IMR-90 (cell line): ENCODE measurements around the gene DOHH. TPM values are rescaled to one million over a fixed set of nuclear protein-coding genes. Genes with fewer than 3 reads are reported as not detected.

Experiments used
- ATAC-seq: fragments of 200-7000 bp; cut with Tn5 transposase; 2 replicates; pipeline ENCODE4 v1.9.1; 2020; ENCODE audit warnings: low read depth, mild to moderate bottlenecking, moderate library complexity
- BruUV-seq: library from RNA; stranded (reverse); fragments of 400-500 nt; replicated peaks from 2 replicates; lab custom pipeline; 2021; lab: Mats Ljungman, UMichigan
- CTCF ChIA-PET: fragments of 300-600 bp; formaldehyde crosslinking; extraction: SDS; loops from one replicate; lab custom pipeline; 2021; ENCODE audit warnings: antibody characterized with exemption; lab: Yijun Ruan, JAX
- POLR2A ChIA-PET: fragments of 300-600 bp; sonication (Branson Sonifier 250); formaldehyde crosslinking; loops from one replicate; lab custom pipeline; 2022; ENCODE audit warnings: antibody characterized with exemption; ENCODE audit not compliant: unreplicated experiment; lab: Charles Lee
- DNase-seq: peaks from one replicate; pipeline ENCODE4 v3.0.0; 2013
- H2AFZ ChIP-seq: replicated peaks from 2 replicates; pipeline ENCODE3; 2013; ENCODE audit warnings: low read length, mild to moderate bottlenecking; ENCODE audit not compliant: poor library complexity
- H2AK5ac ChIP-seq: 2 replicates; pipeline ENCODE4 v1.6.1; 2013; ENCODE audit warnings: low read depth, low read length, inconsistent platforms
- H2AK9ac ChIP-seq: replicated peaks from 2 replicates; pipeline ENCODE3; 2013; ENCODE audit warnings: mild to moderate bottlenecking, low read depth, low read length, moderate library complexity; ENCODE audit not compliant: poor library complexity
- H2BK120ac ChIP-seq: 2 replicates; pipeline ENCODE4 v1.6.1; 2013; ENCODE audit warnings: low read depth, low read length, inconsistent platforms
- H2BK15ac ChIP-seq: 3 replicates; pipeline ENCODE4 v1.6.1; 2013; ENCODE audit warnings: low read depth, low read length, inconsistent platforms
- H2BK20ac ChIP-seq: 2 replicates; pipeline ENCODE4 v1.6.1; 2013; ENCODE audit warnings: low read depth, mild to moderate bottlenecking, inconsistent platforms, low read length, moderate library complexity
- H2BK5ac ChIP-seq: 2 replicates; pipeline ENCODE4 v1.6.1; 2013; ENCODE audit warnings: mild to moderate bottlenecking, low read depth, low read length, inconsistent platforms; ENCODE audit not compliant: poor library complexity, severe bottlenecking
- H3K14ac ChIP-seq: replicated peaks from 2 replicates; pipeline ENCODE4 v1.6.1; 2013; ENCODE audit warnings: low read depth, low read length, inconsistent platforms
- H3K18ac ChIP-seq: 2 replicates; pipeline ENCODE4 v1.6.1; 2013; ENCODE audit warnings: low read depth, low read length, control low read depth
- H3K23ac ChIP-seq: 2 replicates; pipeline ENCODE4 v1.6.1; 2013; ENCODE audit warnings: low read depth, low read length, inconsistent platforms
- H3K27ac ChIP-seq: 2 replicates; pipeline ENCODE4 v1.5.1; 2013; ENCODE audit warnings: mild to moderate bottlenecking, control low read depth, low read length; ENCODE audit not compliant: insufficient read depth
- H3K27me3 ChIP-seq: 2 replicates; pipeline ENCODE4 v1.6.1; 2013; ENCODE audit warnings: low read length; ENCODE audit not compliant: control insufficient read depth, insufficient read depth
- H3K36me3 ChIP-seq: 2 replicates; pipeline ENCODE4 v1.6.1; 2013; ENCODE audit warnings: low read length, mixed read lengths; ENCODE audit not compliant: control insufficient read depth, insufficient read depth
- H3K4ac ChIP-seq: 2 replicates; pipeline ENCODE4 v1.6.1; 2013; ENCODE audit warnings: low read depth, low read length, inconsistent platforms
- H3K4me1 ChIP-seq: 2 replicates; pipeline ENCODE4 v1.6.1; 2013; ENCODE audit warnings: low read length, mixed read lengths; ENCODE audit not compliant: control insufficient read depth, insufficient read depth
- H3K4me2 ChIP-seq: 2 replicates; pipeline ENCODE4 v1.6.1; 2013; ENCODE audit warnings: low read depth, mild to moderate bottlenecking, control low read depth, low read length, moderate library complexity
- H3K4me3 ChIP-seq: 2 replicates; pipeline ENCODE4 v1.5.1; 2013; ENCODE audit warnings: low read depth, mild to moderate bottlenecking, control low read depth, low read length, moderate library complexity; ENCODE audit not compliant: insufficient read depth
- H3K56ac ChIP-seq: 2 replicates; pipeline ENCODE4 v1.6.1; 2013; ENCODE audit warnings: low read length, inconsistent platforms; ENCODE audit not compliant: insufficient read depth; ENCODE audit errors: extremely low read depth
- H3K79me1 ChIP-seq, 2 experiments: 2 replicates each; pipeline ENCODE4 v1.6.1; 2013; ENCODE audit warnings: low read length in 2 of 2, inconsistent platforms in 1 of 2, low read depth in 1 of 2
- H3K9ac ChIP-seq: 2 replicates; pipeline ENCODE4 v1.6.1; 2013; ENCODE audit warnings: low read depth, low read length, control low read depth
- H3K9me1 ChIP-seq: 2 replicates; pipeline ENCODE4 v1.6.1; 2013; ENCODE audit warnings: low read length, inconsistent platforms; ENCODE audit not compliant: insufficient read depth
- H3K9me3 ChIP-seq: 2 replicates; pipeline ENCODE4 v1.6.1; 2013; ENCODE audit warnings: low read length; ENCODE audit not compliant: control insufficient read depth, insufficient read depth
- H4K20me1 ChIP-seq: 2 replicates; pipeline ENCODE4 v1.6.1; 2013; ENCODE audit warnings: low read length, inconsistent platforms; ENCODE audit not compliant: insufficient read depth
- H4K5ac ChIP-seq: 2 replicates; pipeline ENCODE4 v1.6.1; 2013; ENCODE audit warnings: mild to moderate bottlenecking, low read depth, low read length, control low read depth
- H4K8ac ChIP-seq, 2 experiments: 2 replicates each; pipeline ENCODE4 v1.6.1; 2013; ENCODE audit warnings: low read depth in 2 of 2, low read length in 2 of 2, control low read depth in 1 of 2, inconsistent platforms in 1 of 2
- H4K91ac ChIP-seq: 2 replicates; pipeline ENCODE4 v1.6.1; 2013; ENCODE audit warnings: low read depth, low read length, inconsistent platforms; ENCODE audit not compliant: insufficient read depth
- FOS ChIP-seq: fragments of 150-350 bp; IDR thresholded peaks from 2 replicates; pipeline ENCODE4 v1.6.1; 2016; ENCODE audit warnings: low read depth, low read length
- POLR2A ChIP-seq: IDR thresholded peaks from 2 replicates; pipeline ENCODE4 v1.6.1; 2012; ENCODE audit warnings: mild to moderate bottlenecking, low read depth, low read length
- RCOR1 ChIP-seq: IDR thresholded peaks from 2 replicates; pipeline ENCODE4 v1.6.1; 2012; ENCODE audit warnings: mild to moderate bottlenecking, low read length, improper control_type of control experiment; ENCODE audit not compliant: insufficient replicate concordance
- WGBS, 2 experiments: methylation state at CpG; one replicate each; pipeline versions ENCODE4 v1.1.5 to v1.1.7; 2013; ENCODE audit warnings: missing lambda C conversion rate in 2 of 2; ENCODE audit not compliant: insufficient read length in 1 of 2; ENCODE audit errors: extremely low coverage in 2 of 2; 5-methylcytosine and 5-hydroxymethylcytosine counted together
- dilution Hi-C: fragments of 300-500 bp; cut with HindIII; formaldehyde crosslinking; loops from one replicate; pipeline ENCODE4 v1.14.3; 2018; ENCODE audit warnings: low sequenced_read_pairs; ENCODE audit not compliant: unreplicated experiment
- in situ Hi-C: fragments of 300-500 bp; cut with MboI; formaldehyde crosslinking; loops from 3 replicates; pipeline ENCODE4 v1.14.3; 2019; ENCODE audit warnings: low sequenced_read_pairs, inconsistent platforms, mixed read lengths
- intact Hi-C: fragments of 100-400 bp; cut with micrococcal nuclease; formaldehyde crosslinking; loops from 2 replicates; pipeline ENCODE4 v1.10.0; 2022
- polyA plus RNA-seq, 3 experiments: library from polyadenylated mRNA; depleted of rRNA; stranded (reverse); fragments of >200 nt; gene quantifications; 2 replicates each; pipeline ENCODE4 v1.2.3, GENCODE V29; 2012; ENCODE audit warnings: low replicate concordance in 1 of 3
- total RNA-seq: library from RNA; depleted of rRNA; stranded (reverse); fragments of >200 nt; gene quantifications from 2 replicates; pipeline ENCODE4 v1.2.3, GENCODE V29; 2012

The DOHH gene
- total and polyA plus RNA-seq, 2 of the 4 experiments (the other 2 are of a cell fraction): 3.2 to 9.2 TPM

- no peak overlapping the region for H3K4me3 ChIP-seq
- ATAC-seq: no peak
These were observed 40.4 kb downstream of the DOHH start for GRCh38 chr19:3459965-3460582.

More at GRCh38 chr19:3459965-3460582, 40.4 kb downstream of the DOHH start:
- peaks cover 37% of the 10 kb centered on the region for H3K36me3 ChIP-seq
- no peak for DNase-seq
- BruUV-seq: no TSS peak
- dilution Hi-C loops: no loop called here
- WGBS, 2 experiments: 83% methylated on average over 5 of the region's 15 CpGs; no CpG with 5 or more reads in 1 of the 2 experiments
- no peak overlapping the region for H3K18ac ChIP-seq
- H4K91ac ChIP-seq: peak overlapping the region; percentile 68
- H3K56ac ChIP-seq: no peak overlapping the region
- peak overlapping the region; percentile 94 for H2AK5ac ChIP-seq
- H3K14ac ChIP-seq: peak overlapping the region; percentile 81
- peaks cover 32 to 68% of the 10 kb centered on the region in 2 experiments for H3K79me1 ChIP-seq
- H3K27ac ChIP-seq: peak overlapping the region; percentile 12; the same call in 1 of the 2 replicates
- no peaks in the 10 kb centered on the region for H3K27me3 ChIP-seq
- H3K4me1 ChIP-seq: peaks cover 29% of the 10 kb centered on the region
- peak overlapping the region; percentile 72 for H2AFZ ChIP-seq
- TF ChIP-seq RCOR1: no peak
- TF ChIP-seq POLR2A: peak; percentile 1; the same call in 1 of the 2 replicates
- TF ChIP-seq FOS: no peak
- peaks cover 6% of the 10 kb centered on the region; the same call in 1 of the 2 replicates for H3K9me1 ChIP-seq
- in situ Hi-C loops: no loop called here
- intact Hi-C loops: no loop called here
- H3K4me2 ChIP-seq: no peak overlapping the region
- peak overlapping the region; percentile 47; the same call in 1 of the 3 replicates for H2BK15ac ChIP-seq
- peak overlapping the region; percentile 69 for H2BK120ac ChIP-seq
- peaks cover 41% of the 10 kb centered on the region for H4K20me1 ChIP-seq
- CTCF ChIA-PET: no interaction called here
- H3K23ac ChIP-seq: peak overlapping the region; percentile 36; the same call in 1 of the 2 replicates
- H3K4ac ChIP-seq: peak overlapping the region; percentile 67
- POLR2A ChIA-PET: interaction anchor here (0.7 kb wide), 1 partner anchor 656 kb away, joined by 3 read pairs; no protein-coding TSS in a partner anchor
- H2BK5ac ChIP-seq: peak overlapping the region; percentile 17
- H4K8ac ChIP-seq: peak overlapping the region in 1 of 2 experiments; percentile 56; a peak in 1 of 4 replicates
- H3K9me3 ChIP-seq: no peaks in the 10 kb centered on the region
- no peak overlapping the region for H4K5ac ChIP-seq
- H2AK9ac ChIP-seq: peak overlapping the region; percentile 65
- no peak overlapping the region for H2BK20ac ChIP-seq
- no peak overlapping the region for H3K9ac ChIP-seq
